GM12892 (cell line): Measurements from ENCODE around the gene PDZD2.
"Not testable (repeated sequence)": the region's sequence is repeated elsewhere in the genome, so short reads cannot be mapped to it uniquely, and the experiment has no call there.

Experiments used
- POLR2A ChIP-seq: IDR thresholded peaks from 2 replicates; pipeline ENCODE4 v1.6.1; 2011; ENCODE audit warnings: low read depth, low read length, control low read depth
- POLR2AphosphoS5 ChIP-seq: IDR thresholded peaks from 2 replicates; pipeline ENCODE4 v1.6.1; 2011; ENCODE audit warnings: low read depth, low read length, control low read depth
- TAF1 ChIP-seq: IDR thresholded peaks from 2 replicates; pipeline ENCODE4 v1.6.1; 2011; ENCODE audit warnings: low read depth, mild to moderate bottlenecking, control low read depth, low read length, borderline replicate concordance

- not testable (repeated sequence) for TF ChIP-seq POLR2AphosphoS5, POLR2A, TAF1
Measured at GRCh38 chr5:31602305-31602704, 36.6 kb upstream of the PDZD2 start.
